HG03095 (cell line): Measurements from ENCODE around the gene SNAPC2.

Experiments
- ATAC-seq: cut with Tn5 transposase; IDR thresholded peaks from one replicate; pipeline ENCODE4 v1.9.1; 2021; ENCODE audit warnings: moderate library complexity; ENCODE audit not compliant: unreplicated experiment

Gene SNAPC2

GRCh38 chr19:7919610-7920518, at the start of gene SNAPC2:
Gene SNAPC2, plus strand, starts transcription at chr19:7920338. Its CDS starts 29 bp downstream, at chr19:7920367.
- ATAC-seq = peak; percentile 32

- ATAC-seq = no peak
Measured at GRCh38 chr19:7870571-7871436, 49.3 kb upstream of the SNAPC2 start.

GRCh38 chr19:7871437-7872305, 48.5 kb upstream of the SNAPC2 start:
- ATAC-seq = no peak

- no peak for ATAC-seq
Measured at GRCh38 chr19:7872306-7873204, 47.6 kb upstream of the SNAPC2 start.

- ATAC-seq = no peak
Measured at GRCh38 chr19:7873304-7874075, 46.6 kb upstream of the SNAPC2 start.

- ATAC-seq = no peak
Measured at GRCh38 chr19:7874076-7874896, 45.9 kb upstream of the SNAPC2 start, which contains the start of gene PRR36. Gene PRR36, minus strand, starts transcription at chr19:7874390. Its CDS starts 701 bp downstream, at chr19:7873689.

GRCh38 chr19:7874897-7875273, 45.3 kb upstream of the SNAPC2 start:
- no peak for ATAC-seq

GRCh38 chr19:7877249-7877836, 42.8 kb upstream of the SNAPC2 start:
- ATAC-seq = no peak

- ATAC-seq = no peak
Measured at GRCh38 chr19:7879111-7879807, 40.9 kb upstream of the SNAPC2 start.

GRCh38 chr19:7879836-7880235, 40.3 kb upstream of the SNAPC2 start:
- no peak for ATAC-seq

GRCh38 chr19:7881910-7882309, 38.2 kb upstream of the SNAPC2 start:
- no peak for ATAC-seq

- no peak for ATAC-seq
Measured at GRCh38 chr19:7883105-7883504, 37.0 kb upstream of the SNAPC2 start.

- no peak for ATAC-seq
Measured at GRCh38 chr19:7883796-7884570, 36.2 kb upstream of the SNAPC2 start.

GRCh38 chr19:7885818-7886217, 34.3 kb upstream of the SNAPC2 start:
- no peak for ATAC-seq

GRCh38 chr19:7887408-7888144, 32.6 kb upstream of the SNAPC2 start:
- no peak for ATAC-seq
